ENCODE measurements around the gene HDAC11. TPM values are rescaled to one million over a fixed set of nuclear protein-coding genes. Genes with fewer than 3 reads are reported as not detected.
A peak's percentile ranks its signal among the peaks of the same experiment; 100 is the strongest.

HDAC11 gene
- total and polyA plus RNA-seq, 2 of the 4 experiments (the other 2 are of a cell fraction) = 9.1 to 11.4 TPM

DNA sequence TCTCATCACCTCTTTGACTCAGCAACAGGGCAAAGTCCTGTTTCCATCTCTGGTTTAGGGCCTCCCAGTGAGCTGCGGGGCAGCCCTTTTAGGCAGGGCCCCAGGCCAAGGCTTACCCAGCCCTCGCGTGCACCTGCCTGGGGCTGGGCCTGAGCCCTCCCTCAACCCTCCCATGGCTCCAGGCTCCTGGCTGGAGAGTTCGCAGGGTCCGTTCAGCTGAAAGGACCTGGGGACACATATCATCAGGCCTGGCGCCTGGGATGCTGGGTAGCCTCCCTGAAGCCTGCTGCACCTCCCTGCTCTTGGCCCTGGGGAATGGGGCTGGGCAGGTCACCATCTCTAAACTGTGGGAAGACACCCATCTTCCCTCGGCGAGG, 29.7 kb downstream of the HDAC11 start:
- no peak overlapping the region for H3K27ac ChIP-seq (ENCODE audit: insufficient read depth, low read length)
- CTCF ChIA-PET = no interaction called here
- no TSS peak for BruUV-seq (replicated peaks)

More for the DNA sequence above, 29.7 kb downstream of the HDAC11 start:
- H4K20me1 ChIP-seq (ENCODE audit: insufficient read depth, low read length) = no peaks in the 10 kb centered on the region
- H3K4me1 ChIP-seq (ENCODE audit: control insufficient read depth, insufficient read depth, low read length) = peaks cover 10% of the 10 kb centered on the region
- H3K9me3 ChIP-seq (ENCODE audit: control insufficient read depth, insufficient read depth, low read length) = no peaks in the 10 kb centered on the region
- peak overlapping the region; percentile 60 for H2AK9ac ChIP-seq (replicated peaks; ENCODE audit: low read depth, low read length, poor library complexity)
- no peak overlapping the region for H3K23ac ChIP-seq (ENCODE audit: low read depth, low read length)
- no peak overlapping the region for H3K14ac ChIP-seq (replicated peaks; ENCODE audit: low read depth, low read length)
- no peak overlapping the region for H3K4ac ChIP-seq (ENCODE audit: low read depth, low read length)
- H3K18ac ChIP-seq (ENCODE audit: low read depth, low read length) = no peak overlapping the region
- H3K79me1 ChIP-seq (ENCODE audit: low read depth in 1 of 2, low read length in 2 of 2) = no peaks in the 10 kb centered on the region
- POLR2A ChIA-PET (ENCODE audit: unreplicated experiment) = no interaction called here
- no peak overlapping the region for H3K4me2 ChIP-seq (ENCODE audit: low read depth, low read length)
- no peak overlapping the region for H4K5ac ChIP-seq (ENCODE audit: low read depth, low read length)
- dilution Hi-C loops (cut with HindIII; ENCODE audit: low sequenced_read_pairs, unreplicated experiment) = no loop called here
- no peaks in the 10 kb centered on the region for H3K27me3 ChIP-seq (ENCODE audit: control insufficient read depth, insufficient read depth, low read length)
- no peak overlapping the region for H2BK5ac ChIP-seq (ENCODE audit: low read depth, low read length, poor library complexity, severe bottlenecking)
- no peak overlapping the region for H2AK5ac ChIP-seq (ENCODE audit: low read depth, low read length)
- no peak for DNase-seq
- TF ChIP-seq, protein P1, sequence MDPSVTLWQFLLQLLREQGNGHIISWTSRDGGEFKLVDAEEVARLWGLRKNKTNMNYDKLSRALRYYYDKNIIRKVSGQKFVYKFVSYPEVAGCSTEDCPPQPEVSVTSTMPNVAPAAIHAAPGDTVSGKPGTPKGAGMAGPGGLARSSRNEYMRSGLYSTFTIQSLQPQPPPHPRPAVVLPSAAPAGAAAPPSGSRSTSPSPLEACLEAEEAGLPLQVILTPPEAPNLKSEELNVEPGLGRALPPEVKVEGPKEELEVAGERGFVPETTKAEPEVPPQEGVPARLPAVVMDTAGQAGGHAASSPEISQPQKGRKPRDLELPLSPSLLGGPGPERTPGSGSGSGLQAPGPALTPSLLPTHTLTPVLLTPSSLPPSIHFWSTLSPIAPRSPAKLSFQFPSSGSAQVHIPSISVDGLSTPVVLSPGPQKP (IDR thresholded peaks at IDR 0.05; ENCODE audit: borderline replicate concordance, low read depth, low read length) = no peak
- TF ChIP-seq MAZ (IDR thresholded peaks at IDR 0.05; ENCODE audit: borderline replicate concordance, low read depth, low read length) (no peak), USF2 (IDR thresholded peaks at IDR 0.05; ENCODE audit: low read depth, low read length) (no peak)
- in situ Hi-C loops (cut with MboI; ENCODE audit: low sequenced_read_pairs) = no loop called here
- H4K91ac ChIP-seq (ENCODE audit: insufficient read depth, low read depth, low read length) = no peak overlapping the region
- WGBS, 2 experiments (ENCODE audit: extremely low coverage in 2 of 2, insufficient read length in 1 of 2) = 96% methylated on average over 7 of the region's 8 CpGs; no CpG with 5 or more reads in 1 of the 2 experiments
- no peak overlapping the region for H3K9ac ChIP-seq (ENCODE audit: low read depth, low read length)
- intact Hi-C loops (cut with micrococcal nuclease) = no loop called here
- H2BK20ac ChIP-seq (ENCODE audit: low read depth, low read length) = no peak overlapping the region
- H2AFZ ChIP-seq (replicated peaks; ENCODE audit: low read length, poor library complexity) = no peak overlapping the region
- no peak overlapping the region for H2BK120ac ChIP-seq (ENCODE audit: low read depth, low read length)
- no peak for ATAC-seq (ENCODE audit: low read depth)
- no peak overlapping the region for H2BK15ac ChIP-seq (ENCODE audit: low read depth, low read length)
- H3K56ac ChIP-seq (ENCODE audit: extremely low read depth, insufficient read depth, low read length) = no peak overlapping the region
- no peaks in the 10 kb centered on the region for H3K36me3 ChIP-seq (ENCODE audit: control insufficient read depth, insufficient read depth, low read length)
- H3K9me1 ChIP-seq (ENCODE audit: insufficient read depth, low read length) = peaks cover 9% of the 10 kb centered on the region; the same call in 1 of the 2 replicates
- no peak overlapping the region for H4K8ac ChIP-seq (ENCODE audit: low read depth in 2 of 2, low read length in 2 of 2)
- H3K4me3 ChIP-seq (ENCODE audit: insufficient read depth, low read depth, low read length) = no peak overlapping the region

Data from IMR-90 (cell line).